ENCODE results near the gene ZNF814. TPM values are rescaled to one million over a fixed set of nuclear protein-coding genes. Genes with fewer than 3 reads are reported as not detected.
"Not testable (repeated sequence)": the region's sequence is repeated elsewhere in the genome, so short reads cannot be mapped to it uniquely, and the experiment has no call there.

The ZNF814 gene
- polyA plus RNA-seq, 6 donors from 2014 or later = 27.7 to 41.6 (median 34.5) TPM

- not testable (repeated sequence) for H3K36me3 Mint-ChIP-seq, H3K27me3 Mint-ChIP-seq, H3K9me3 Mint-ChIP-seq
- peaks cover 26 to 34% (median 30%) of the 10 kb centered on the region in 3 donors for H3K4me1 Mint-ChIP-seq
- DNase-seq (peak; percentile 82), ATAC-seq (ENCODE audit: low read depth in 2 of 2) (peak; percentile 97 to 98)
- H3K4me3 Mint-ChIP-seq = peak within 1 kb of the TSS; percentile 95 to 99 (median 96)
- H3K27ac Mint-ChIP-seq = peak within 1 kb of the TSS; percentile 96 to 99 (median 97)
These were observed 39.0 kb downstream of the ZNF814 start, which contains the start of gene ZNF587 for GRCh38 chr19:57849666-57850473. Gene ZNF587 (plus strand): TSS chr19:57849859. CDS start chr19:57850039, 180 bp downstream.

GRCh38 chr19:57849162-57849665, 39.6 kb downstream of the ZNF814 start:
- H3K9me3 Mint-ChIP-seq; H3K27me3 Mint-ChIP-seq; H3K36me3 Mint-ChIP-seq; ATAC-seq (ENCODE audit: low read depth in 2 of 2); DNase-seq: not testable (repeated sequence)
- peak overlapping the region in 5 of 6 donors; percentile 96 to 99 (median 97) for H3K27ac Mint-ChIP-seq
- peak overlapping the region in 7 of 8 donors; percentile 95 to 99 (median 96) for H3K4me3 Mint-ChIP-seq
- H3K4me1 Mint-ChIP-seq = peaks cover 26 to 32% (median 28%) of the 10 kb centered on the region in 3 donors

GRCh38 chr19:57847164-57847563, 41.7 kb downstream of the ZNF814 start:
- not testable (repeated sequence) for H3K36me3 Mint-ChIP-seq; H3K27me3 Mint-ChIP-seq; DNase-seq; ATAC-seq (ENCODE audit: low read depth in 2 of 2); H3K9me3 Mint-ChIP-seq
- Mint-ChIP-seq H3K4me3 (peak overlapping the region in 1 of 8 donors; percentile 33), H3K27ac (peak overlapping the region in 1 of 6 donors; percentile 78), H3K4me1 (peaks cover 20 to 28% (median 26%) of the 10 kb centered on the region in 3 donors)

- no peak overlapping the region for H3K4me3 Mint-ChIP-seq
- no peaks in the 10 kb centered on the region for H3K27me3 Mint-ChIP-seq
- no peak overlapping the region for H3K27ac Mint-ChIP-seq
- no peak for DNase-seq
- H3K4me1 Mint-ChIP-seq = peaks cover 4 to 20% (median 5%) of the 10 kb centered on the region in 3 donors
- ATAC-seq (ENCODE audit: low read depth in 2 of 2) = no peak
- no peaks in the 10 kb centered on the region for H3K9me3 Mint-ChIP-seq
- peaks cover 0 to 8% of the 10 kb centered on the region in 2 donors for H3K36me3 Mint-ChIP-seq
These were observed 47.6 kb downstream of the ZNF814 start for GRCh38 chr19:57841122-57841763.

- Mint-ChIP-seq H3K27ac (peak overlapping the region in 2 of 6 donors; percentile 58 to 66), H3K4me1 (peaks cover 4 to 20% (median 5%) of the 10 kb centered on the region in 3 donors)
- H3K36me3 Mint-ChIP-seq; H3K27me3 Mint-ChIP-seq; H3K4me3 Mint-ChIP-seq; DNase-seq; ATAC-seq (ENCODE audit: low read depth in 2 of 2); H3K9me3 Mint-ChIP-seq: not testable (repeated sequence)
These were observed 50.1 kb downstream of the ZNF814 start for GRCh38 chr19:57838622-57839191.

GRCh38 chr19:57836991-57837390, 51.8 kb downstream of the ZNF814 start:
- not testable (repeated sequence) for ATAC-seq (ENCODE audit: low read depth in 2 of 2); H3K4me3 Mint-ChIP-seq; H3K9me3 Mint-ChIP-seq; H3K36me3 Mint-ChIP-seq; DNase-seq; H3K27me3 Mint-ChIP-seq
- peaks cover 4 to 16% (median 5%) of the 10 kb centered on the region in 3 donors for H3K4me1 Mint-ChIP-seq
- peak overlapping the region in 1 of 6 donors; percentile 76 for H3K27ac Mint-ChIP-seq

- Mint-ChIP-seq H3K4me1 (peaks cover 19 to 27% (median 20%) of the 10 kb centered on the region in 3 donors), H3K27me3 (no peaks in the 10 kb centered on the region), H3K27ac (peak within 1 kb of the TSS in 4 of 6 donors; percentile 12 to 76 (median 60)), H3K9me3 (no peaks in the 10 kb centered on the region), H3K36me3 (no peaks in the 10 kb centered on the region), H3K4me3 (no peak within 1 kb of the TSS)
- DNase-seq = peak; percentile 8
- peak in 1 of 2 donors; percentile 67 for ATAC-seq (ENCODE audit: low read depth in 2 of 2)
These were observed 58.7 kb downstream of the ZNF814 start, which contains the start of gene ZNF587B for GRCh38 chr19:57830071-57830602. Gene ZNF587B (plus strand): TSS chr19:57830299. CDS start chr19:57830529, 230 bp downstream.

GRCh38 chr19:57829316-57829715, 59.5 kb downstream of the ZNF814 start:
- Mint-ChIP-seq H3K27me3 (no peaks in the 10 kb centered on the region), H3K4me3 (no peak overlapping the region), H3K4me1 (peaks cover 23 to 30% (median 26%) of the 10 kb centered on the region in 3 donors), H3K9me3 (no peaks in the 10 kb centered on the region), H3K36me3 (no peaks in the 10 kb centered on the region), H3K27ac (peak overlapping the region in 2 of 6 donors; percentile 1 to 5)
- no peak for ATAC-seq (ENCODE audit: low read depth in 2 of 2)
- DNase-seq = no peak

- H3K4me3 Mint-ChIP-seq = no peak overlapping the region
- peak overlapping the region in 2 of 6 donors; percentile 4 to 74 for H3K27ac Mint-ChIP-seq
- no peak for ATAC-seq (ENCODE audit: low read depth in 2 of 2)
- H3K27me3 Mint-ChIP-seq = no peaks in the 10 kb centered on the region
- peaks cover 48 to 61% (median 53%) of the 10 kb centered on the region in 3 donors for H3K4me1 Mint-ChIP-seq
- no peak for DNase-seq
- H3K9me3 Mint-ChIP-seq = no peaks in the 10 kb centered on the region
- no peaks in the 10 kb centered on the region for H3K36me3 Mint-ChIP-seq
These were observed 63.3 kb downstream of the ZNF814 start for GRCh38 chr19:57825511-57825910.

GRCh38 chr19:57823608-57824007, 65.2 kb downstream of the ZNF814 start:
- peak overlapping the region in 1 of 8 donors; percentile 37 for H3K4me3 Mint-ChIP-seq
- H3K27ac Mint-ChIP-seq = peak overlapping the region in 5 of 6 donors; percentile 33 to 90 (median 69)
- not testable (repeated sequence) for H3K9me3 Mint-ChIP-seq; H3K36me3 Mint-ChIP-seq; ATAC-seq (ENCODE audit: low read depth in 2 of 2); H3K27me3 Mint-ChIP-seq; DNase-seq
- peaks cover 48 to 62% (median 56%) of the 10 kb centered on the region in 3 donors for H3K4me1 Mint-ChIP-seq

- H3K27me3 Mint-ChIP-seq; ATAC-seq (ENCODE audit: low read depth in 2 of 2); H3K36me3 Mint-ChIP-seq; H3K9me3 Mint-ChIP-seq; DNase-seq: not testable (repeated sequence)
- peak overlapping the region in 3 of 6 donors; percentile 63 to 72 (median 65) for H3K27ac Mint-ChIP-seq
- peaks cover 48 to 65% (median 56%) of the 10 kb centered on the region in 3 donors for H3K4me1 Mint-ChIP-seq
- peak overlapping the region in 2 of 8 donors; percentile 22 to 51 for H3K4me3 Mint-ChIP-seq
These were observed 65.7 kb downstream of the ZNF814 start for GRCh38 chr19:57823155-57823554.

- H3K4me1 Mint-ChIP-seq = peaks cover 41 to 60% (median 48%) of the 10 kb centered on the region in 3 donors
- not testable (repeated sequence) for H3K27me3 Mint-ChIP-seq; ATAC-seq (ENCODE audit: low read depth in 2 of 2); H3K36me3 Mint-ChIP-seq; H3K9me3 Mint-ChIP-seq; DNase-seq
- H3K27ac Mint-ChIP-seq = peak overlapping the region in 1 of 6 donors; percentile 96
- H3K4me3 Mint-ChIP-seq = peak overlapping the region in 4 of 8 donors; percentile 42 to 99 (median 94)
These were observed 67.3 kb downstream of the ZNF814 start for GRCh38 chr19:57821501-57821900.

- not testable (repeated sequence) for ATAC-seq (ENCODE audit: low read depth in 2 of 2)
- Mint-ChIP-seq H3K4me1 (peaks cover 40 to 62% (median 48%) of the 10 kb centered on the region in 3 donors), H3K27ac (peak overlapping the region; percentile 27 to 98 (median 90))
These were observed 67.7 kb downstream of the ZNF814 start for GRCh38 chr19:57821095-57821494.

More at GRCh38 chr19:57821095-57821494, 67.7 kb downstream of the ZNF814 start:
- peak overlapping the region in 6 of 8 donors; percentile 84 to 100 (median 98) for H3K4me3 Mint-ChIP-seq
- H3K27me3 Mint-ChIP-seq, H3K9me3 Mint-ChIP-seq, H3K36me3 Mint-ChIP-seq, DNase-seq: not testable (repeated sequence)
